OCI-LY7 (cell line): Measurements from ENCODE around the gene SCUBE2.

ENCODE experiments used
- CTCF ChIP-seq: fragments of 200-600 bp; sonication (generic); conservative IDR thresholded peaks from 2 replicates; pipeline ENCODE4 v1.5.1; 2014; ENCODE audit warnings: mild to moderate bottlenecking, antibody characterized with exemption, low read length, moderate library complexity, mixed read lengths
- EZH2phosphoT487 ChIP-seq: fragments of 200-600 bp; sonication (generic); IDR thresholded peaks from 2 replicates; pipeline ENCODE4 v1.6.1; 2018; ENCODE audit warnings: low read depth, borderline replicate concordance, mild to moderate bottlenecking, mixed run types, antibody characterized with exemption, low read length, moderate library complexity, mixed read lengths

- TF ChIP-seq CTCF, result no peak
- TF ChIP-seq EZH2phosphoT487, result no peak
Measured at GRCh38 chr11:8987446-8987845, 104.0 kb downstream of the SCUBE2 start.
